ENCODE results near the gene TCAIM. TPM values are rescaled to one million over a fixed set of nuclear protein-coding genes. Genes with fewer than 3 reads are reported as not detected.

The TCAIM gene
- polyA plus RNA-seq, 1 experiment: 10.1 TPM

DNA sequence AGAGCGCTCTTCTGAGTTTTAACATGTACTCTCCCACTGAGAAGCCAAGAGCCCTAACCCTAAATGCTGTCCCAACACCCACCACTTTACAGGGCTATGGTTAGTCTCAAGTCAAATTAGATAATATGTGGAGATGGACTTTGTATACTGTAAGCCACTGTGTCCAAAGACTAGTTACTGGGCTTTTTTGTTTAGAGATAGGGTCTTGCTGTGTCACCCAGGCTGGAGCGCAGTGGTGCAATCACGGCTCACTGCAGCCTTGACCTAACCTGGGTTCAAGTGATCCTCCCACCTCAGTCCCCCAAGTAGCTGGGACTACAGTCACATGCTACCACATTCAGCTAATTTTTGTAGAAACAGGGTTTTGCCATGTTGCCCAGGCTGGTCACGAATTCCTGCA, 115.7 kb downstream of the TCAIM start:
- CTCF ChIA-PET: no interaction called here
- H3K4me3 ChIP-seq (ENCODE audit: low read depth, low read length): no peak overlapping the region
- H3K36me3 ChIP-seq (ENCODE audit: control insufficient read depth, insufficient read depth, low read length): peaks cover 25% of the 10 kb centered on the region
- TF ChIP-seq, protein P1, sequence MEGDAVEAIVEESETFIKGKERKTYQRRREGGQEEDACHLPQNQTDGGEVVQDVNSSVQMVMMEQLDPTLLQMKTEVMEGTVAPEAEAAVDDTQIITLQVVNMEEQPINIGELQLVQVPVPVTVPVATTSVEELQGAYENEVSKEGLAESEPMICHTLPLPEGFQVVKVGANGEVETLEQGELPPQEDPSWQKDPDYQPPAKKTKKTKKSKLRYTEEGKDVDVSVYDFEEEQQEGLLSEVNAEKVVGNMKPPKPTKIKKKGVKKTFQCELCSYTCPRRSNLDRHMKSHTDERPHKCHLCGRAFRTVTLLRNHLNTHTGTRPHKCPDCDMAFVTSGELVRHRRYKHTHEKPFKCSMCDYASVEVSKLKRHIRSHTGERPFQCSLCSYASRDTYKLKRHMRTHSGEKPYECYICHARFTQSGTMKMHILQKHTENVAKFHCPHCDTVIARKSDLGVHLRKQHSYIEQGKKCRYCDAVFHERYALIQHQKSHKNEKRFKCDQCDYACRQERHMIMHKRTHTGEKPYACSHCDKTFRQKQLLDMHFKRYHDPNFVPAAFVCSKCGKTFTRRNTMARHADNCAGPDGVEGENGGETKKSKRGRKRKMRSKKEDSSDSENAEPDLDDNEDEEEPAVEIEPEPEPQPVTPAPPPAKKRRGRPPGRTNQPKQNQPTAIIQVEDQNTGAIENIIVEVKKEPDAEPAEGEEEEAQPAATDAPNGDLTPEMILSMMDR (IDR thresholded peaks at IDR 0.05; ENCODE audit: insufficient read depth, low read depth, low read length): no peak
- no peaks in the 10 kb centered on the region for H3K27me3 ChIP-seq (ENCODE audit: control insufficient read depth, insufficient read depth, low read length)
- POLR2A ChIA-PET: no interaction called here
- no peak for DNase-seq (ENCODE audit: low read depth)

DNA sequence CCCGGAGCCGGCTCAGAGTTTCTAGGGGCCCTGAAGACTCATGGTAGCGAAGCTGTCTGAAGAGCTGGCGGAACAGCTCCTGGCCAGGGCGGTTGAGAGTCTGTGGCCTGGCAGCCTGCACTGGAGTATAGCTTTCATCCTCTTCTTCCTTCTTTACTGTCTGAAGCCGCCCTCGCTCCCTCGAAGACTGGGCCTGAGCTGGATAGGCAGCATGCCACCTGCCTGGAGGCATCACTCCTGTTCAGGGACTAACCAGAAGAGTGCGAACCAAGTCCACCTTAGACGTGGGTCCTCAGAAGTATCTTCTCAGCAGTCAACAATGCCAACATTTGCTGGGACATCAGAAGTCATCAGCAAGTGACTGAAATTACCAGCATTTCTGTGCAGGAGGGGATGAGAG, 116.8 kb downstream of the TCAIM start:
- Histone ChIP-seq H3K27me3 (ENCODE audit: control insufficient read depth, insufficient read depth, low read length) (no peaks in the 10 kb centered on the region), H3K4me3 (ENCODE audit: low read depth, low read length) (no peak overlapping the region), H3K36me3 (ENCODE audit: control insufficient read depth, insufficient read depth, low read length) (peaks cover 20% of the 10 kb centered on the region)
- TF ChIP-seq, protein P1 (IDR thresholded peaks at IDR 0.05; ENCODE audit: insufficient read depth, low read depth, low read length): no peak
- DNase-seq (ENCODE audit: low read depth): no peak
- ChIA-PET POLR2A (no interaction called here), CTCF (no interaction called here)

Other genes starting within 250 kb of the TCAIM start
- not detected in 2 replicates for gene TOPAZ1, start 96.9 kb upstream of the TCAIM start, polyA plus RNA-seq (2011; rRNA removed)
- gene ZNF445, start 138.9 kb downstream of the TCAIM start, polyA plus RNA-seq (2011; rRNA removed): 2.6 and 2.7 TPM in 2 replicates
- 4.7 and 4.8 TPM in 2 replicates for gene ZKSCAN7, start 216.4 kb downstream of the TCAIM start, polyA plus RNA-seq (2011; rRNA removed)
- 0.27 and 0.72 TPM in 2 replicates for gene ZNF660, start 246.2 kb downstream of the TCAIM start, polyA plus RNA-seq (2011; rRNA removed)